ENCODE measurements around the gene SARNP. TPM values are rescaled to one million over a fixed set of nuclear protein-coding genes. Genes with fewer than 3 reads are reported as not detected.
"Not testable (repeated sequence)": the region's sequence is repeated elsewhere in the genome, so short reads cannot be mapped to it uniquely, and the experiment has no call there.

SARNP gene
- polyA plus RNA-seq, 10 donors = 62.5 to 85.4 (median 74.6) TPM

DNA sequence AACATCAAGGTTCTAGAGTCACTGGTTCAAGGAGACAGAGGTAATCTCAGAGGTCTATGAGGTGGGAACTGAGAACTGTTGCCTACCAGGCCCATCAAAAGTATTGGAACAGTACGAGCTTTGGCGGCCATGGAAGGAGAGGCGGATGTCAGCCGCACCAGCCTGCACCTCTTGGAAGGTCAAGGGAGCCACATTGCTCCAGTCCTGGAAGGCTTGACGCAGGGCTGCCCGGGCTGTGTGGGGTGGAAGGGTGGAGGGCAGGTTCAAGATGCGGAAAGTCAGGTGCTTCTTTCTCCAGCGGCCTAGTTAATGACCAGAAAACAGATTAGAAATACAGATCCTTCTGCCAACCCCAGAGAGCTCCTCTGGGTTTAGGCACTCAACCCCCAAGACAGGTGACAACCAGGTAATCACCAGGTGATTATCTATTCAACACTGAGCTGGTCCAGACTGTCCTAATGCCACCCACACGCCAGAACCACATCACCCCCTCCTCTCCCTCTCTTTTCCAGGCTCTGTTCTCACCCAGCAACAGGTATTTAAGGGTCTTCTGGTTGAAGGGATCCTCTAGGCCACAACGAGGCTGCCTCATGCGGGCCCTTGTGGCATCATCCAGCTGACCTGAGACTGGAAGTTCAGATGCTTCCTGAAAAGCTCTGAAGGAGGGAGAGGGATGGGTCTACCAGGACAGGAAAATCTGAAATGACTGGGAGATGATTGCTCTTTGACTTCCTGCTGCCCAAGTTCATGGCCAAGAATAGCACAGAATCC lies 23.2 kb upstream of the SARNP start:
- no peak for DNase-seq

DNA sequence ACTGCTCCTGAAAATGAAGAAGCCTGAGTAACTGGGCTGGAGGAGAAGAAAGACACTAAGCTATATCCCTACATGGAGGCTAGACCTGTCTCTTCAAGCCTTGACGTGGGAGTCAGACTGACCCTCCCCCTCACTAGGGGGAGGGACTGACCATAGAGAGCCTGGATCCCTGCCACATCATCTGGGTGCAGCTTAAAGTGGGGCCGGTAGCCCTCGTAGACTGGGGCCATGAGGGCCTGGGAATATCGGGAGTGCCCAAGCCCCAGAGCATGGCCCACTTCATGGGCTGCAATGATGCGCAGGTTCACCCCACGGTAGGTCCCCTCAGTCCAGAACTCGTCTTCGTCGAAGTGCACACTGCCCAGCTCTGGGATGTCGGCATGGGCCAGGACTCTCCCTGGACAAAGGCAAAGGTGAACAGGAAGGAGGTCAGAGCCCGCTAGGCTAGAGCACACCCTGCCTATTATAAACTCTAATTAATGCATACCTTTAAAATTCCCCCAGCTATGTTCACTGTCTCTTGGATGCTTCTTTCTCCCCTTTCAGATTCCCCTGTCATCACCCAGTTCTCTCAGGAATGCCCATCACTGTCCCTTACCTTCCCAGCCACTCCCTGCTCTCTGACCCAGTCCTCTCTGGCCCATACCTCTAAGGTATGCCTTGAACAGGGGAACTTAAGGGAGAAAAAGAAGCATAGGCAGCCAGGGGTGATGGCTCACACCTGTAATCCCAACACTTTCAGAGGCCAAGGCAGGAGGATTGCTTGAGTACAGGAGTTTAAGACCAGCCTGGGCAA lies 22.0 kb upstream of the SARNP start:
- no peak for DNase-seq

DNA sequence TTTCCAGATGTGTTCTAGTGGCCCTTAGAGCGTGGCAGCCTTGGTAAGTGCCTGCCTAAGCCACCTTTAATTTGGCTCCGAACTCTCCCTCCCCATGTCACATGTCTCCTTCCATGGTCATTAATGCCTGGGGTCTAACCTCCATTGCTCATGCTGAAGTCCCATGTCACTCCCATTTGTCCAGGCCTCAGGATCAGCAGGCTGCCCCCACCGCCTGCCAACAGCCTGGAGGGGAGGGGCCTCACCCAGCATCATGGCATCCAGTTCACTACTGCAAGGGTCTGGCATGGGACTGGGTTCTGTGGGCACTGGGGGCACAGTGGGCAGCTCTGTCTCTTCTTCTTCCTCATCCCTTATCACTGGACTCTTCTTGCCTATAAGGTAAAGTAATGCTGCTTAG lies 20.8 kb upstream of the SARNP start:
- no peak for DNase-seq

DNA sequence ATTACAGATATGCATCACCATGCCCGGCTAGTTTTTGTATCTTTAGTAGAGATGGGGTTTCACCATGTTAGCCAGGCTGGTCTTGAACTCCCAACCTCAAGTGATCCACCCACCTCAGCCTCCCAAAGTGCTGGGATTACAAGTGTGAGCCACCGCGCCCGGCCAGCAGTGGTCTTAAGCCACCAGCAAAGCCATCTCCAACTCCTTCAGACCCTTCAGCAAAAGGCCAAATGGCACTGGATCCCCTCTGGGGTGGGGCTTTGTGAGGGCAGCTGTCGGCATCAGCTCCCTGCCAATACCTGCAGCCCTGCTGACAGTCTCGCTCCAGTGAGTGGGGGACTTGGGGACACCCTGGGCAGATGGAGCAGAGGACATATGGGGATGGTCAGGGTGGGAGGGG lies 16.9 kb upstream of the SARNP start:
- not testable (repeated sequence) for DNase-seq

DNA sequence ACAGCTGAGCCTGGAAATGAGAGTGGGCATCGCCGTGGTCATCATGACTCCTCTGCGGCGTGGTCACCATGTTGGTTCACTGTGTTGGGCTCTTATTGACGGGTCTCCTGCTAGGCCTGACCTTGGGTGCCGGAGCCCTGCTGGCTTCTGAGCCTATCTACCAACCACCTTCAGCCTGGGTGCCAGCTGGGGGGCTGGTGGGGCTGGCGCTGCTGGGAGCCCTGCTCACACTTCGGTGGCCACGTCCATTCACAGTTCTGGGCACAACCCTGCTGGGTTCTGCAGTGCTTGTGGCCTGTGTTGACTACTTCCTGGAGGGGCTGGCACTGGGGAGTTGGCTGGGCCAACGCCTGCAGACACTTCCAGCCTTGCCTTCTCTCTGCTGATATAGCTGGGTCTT lies 15.5 kb upstream of the SARNP start:
- DNase-seq = no peak

DNA sequence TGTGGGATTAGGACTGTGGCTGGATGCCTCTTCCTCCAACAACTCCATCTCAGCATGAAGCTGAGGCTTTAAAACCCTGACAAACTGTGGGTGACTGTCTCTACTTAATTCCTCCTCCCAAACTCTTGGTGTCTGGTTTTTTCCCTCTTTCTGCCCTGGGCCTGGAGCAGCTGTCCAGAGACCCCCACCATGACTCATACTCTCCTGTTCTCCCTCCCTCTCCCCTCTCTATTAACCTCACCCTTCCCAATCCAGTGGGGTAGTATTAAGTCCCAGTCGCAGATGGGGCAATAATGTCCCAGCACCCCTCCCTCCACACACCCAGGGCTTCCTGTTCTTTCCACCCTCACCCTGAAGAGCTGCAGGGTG lies 13.9 kb upstream of the SARNP start:
- DNase-seq = peak in 1 of 3 donors; percentile 71

DNA sequence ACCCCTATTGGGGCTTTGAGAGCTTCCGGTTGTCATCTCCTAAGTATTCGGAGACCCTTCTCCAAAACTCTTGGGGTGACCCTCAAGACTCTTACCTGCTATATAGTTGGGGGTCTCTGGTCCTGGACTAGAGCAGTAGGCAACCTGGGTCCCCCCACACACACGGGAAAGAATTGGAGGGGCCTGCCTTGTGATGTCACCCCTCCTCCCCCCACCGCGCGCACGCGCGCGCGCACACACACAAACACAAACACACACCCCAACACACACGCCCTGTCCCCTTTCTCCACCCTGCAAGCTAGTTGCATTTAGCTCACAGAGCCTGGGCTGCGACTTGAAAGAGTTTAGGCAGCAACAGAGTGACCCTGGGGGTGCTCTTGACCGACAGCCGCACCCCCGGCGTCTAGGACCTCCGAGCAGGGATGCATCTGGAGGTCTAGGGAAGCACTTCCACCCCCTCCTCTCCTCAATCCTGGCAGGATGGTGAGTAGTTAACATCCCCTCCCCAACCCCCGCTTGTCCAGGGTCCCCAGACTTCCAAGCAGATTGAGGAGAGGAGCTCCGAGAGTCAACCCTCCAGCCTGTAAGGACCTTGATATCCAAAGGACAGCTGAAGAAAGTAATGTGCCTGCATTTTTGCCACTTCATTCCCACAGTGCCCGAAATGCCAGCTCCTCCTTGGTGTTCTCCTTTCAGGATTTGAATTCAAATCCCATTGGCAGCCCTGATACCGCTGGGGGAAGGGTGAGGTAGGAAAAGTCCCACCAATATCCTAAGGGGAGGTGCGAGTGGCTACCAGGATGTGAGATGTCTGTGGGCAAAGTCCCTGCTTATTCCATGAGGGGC lies 13.3 kb upstream of the SARNP start:
- peak; percentile 77 to 97 (median 95) for DNase-seq

DNA sequence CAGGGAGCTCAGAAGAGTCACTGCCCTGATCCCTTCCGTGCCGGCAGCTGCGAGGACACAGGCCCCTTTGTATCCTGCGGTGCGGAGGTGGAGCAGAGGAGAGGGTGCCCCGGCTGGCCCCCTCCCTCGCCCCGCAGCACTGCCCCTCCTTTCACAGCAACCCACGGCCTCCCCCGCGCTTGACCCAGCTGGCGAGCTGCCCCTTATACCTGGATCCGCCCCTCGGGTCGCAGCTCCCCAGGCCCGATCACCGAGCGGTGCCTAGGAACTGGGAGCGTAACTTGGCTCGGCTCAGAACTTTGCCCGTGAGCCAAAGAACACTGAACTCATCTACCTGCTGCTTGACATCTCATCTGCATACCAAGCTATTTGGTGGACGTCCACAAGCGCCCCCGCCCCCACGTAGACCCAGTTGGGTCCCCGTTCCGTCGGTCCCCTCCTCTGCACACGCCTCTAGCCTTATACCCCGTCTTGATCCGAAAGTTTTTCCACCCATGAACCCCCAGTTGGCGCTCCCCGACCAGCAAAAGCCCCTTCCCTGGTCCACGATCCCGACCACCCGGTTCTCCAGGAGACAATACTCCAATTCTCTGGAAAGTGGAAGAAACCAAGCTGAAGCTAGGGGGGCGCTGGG lies 12.6 kb upstream of the SARNP start:
- no peak for DNase-seq

DNA sequence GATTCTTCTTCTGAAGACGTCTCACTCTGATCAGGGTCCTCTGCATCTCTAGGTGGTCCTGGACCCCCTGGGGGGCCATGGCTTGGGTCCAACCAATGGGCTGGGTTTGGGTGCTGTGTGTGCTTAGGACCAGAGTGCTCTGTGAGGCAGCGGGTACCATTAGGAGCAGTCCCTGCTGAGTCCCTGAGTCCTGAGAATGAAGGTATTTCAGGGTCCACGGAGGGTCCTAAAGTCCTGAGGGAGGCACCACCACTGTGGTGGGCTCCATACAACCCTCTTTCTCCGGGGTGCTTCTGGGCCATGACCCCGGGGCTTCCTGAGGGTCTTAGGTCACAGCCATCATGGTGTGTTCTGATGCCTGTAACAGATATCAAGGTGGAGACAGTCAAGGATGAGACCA lies 10.8 kb upstream of the SARNP start:
- no peak for DNase-seq

DNA sequence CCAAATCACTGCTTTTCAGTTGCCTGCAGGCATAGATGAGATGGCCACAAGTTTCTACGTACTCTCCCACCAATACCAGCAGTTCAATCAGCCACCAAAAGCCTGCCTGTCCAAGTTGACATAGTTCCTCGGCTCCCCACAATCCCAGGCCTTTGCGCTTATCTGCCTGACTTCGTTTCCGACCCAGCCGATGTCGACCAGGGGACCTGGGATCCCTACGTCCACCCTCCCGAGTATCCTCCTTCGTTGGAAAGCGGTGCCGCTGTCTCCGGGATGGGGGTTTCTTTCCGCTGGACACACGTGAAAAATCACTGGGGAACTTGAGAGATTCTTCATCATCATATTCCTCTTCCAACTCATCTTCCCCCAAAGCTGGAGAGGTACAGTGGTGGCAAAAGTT lies 10.3 kb upstream of the SARNP start:
- DNase-seq = no peak

DNA sequence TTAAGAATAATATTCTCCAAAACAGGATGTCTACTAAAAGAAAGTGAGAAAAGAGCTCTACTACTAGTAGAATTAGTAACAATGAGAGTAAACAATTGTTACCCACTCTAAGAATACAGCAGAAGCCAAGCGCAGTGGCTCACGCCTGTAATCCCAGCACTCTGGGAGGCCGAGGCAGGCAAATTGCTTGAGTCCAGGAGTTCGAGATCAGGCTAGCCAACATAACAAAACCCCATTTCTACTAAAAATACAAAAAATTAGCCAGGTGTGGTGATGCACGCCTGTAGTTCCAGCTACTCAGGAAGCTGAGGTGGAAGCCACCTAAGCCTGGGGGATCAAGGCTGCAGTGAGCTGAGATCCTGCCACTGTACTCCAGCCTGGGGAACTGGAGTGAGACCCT lies 7.2 kb upstream of the SARNP start:
- DNase-seq = no peak

DNA sequence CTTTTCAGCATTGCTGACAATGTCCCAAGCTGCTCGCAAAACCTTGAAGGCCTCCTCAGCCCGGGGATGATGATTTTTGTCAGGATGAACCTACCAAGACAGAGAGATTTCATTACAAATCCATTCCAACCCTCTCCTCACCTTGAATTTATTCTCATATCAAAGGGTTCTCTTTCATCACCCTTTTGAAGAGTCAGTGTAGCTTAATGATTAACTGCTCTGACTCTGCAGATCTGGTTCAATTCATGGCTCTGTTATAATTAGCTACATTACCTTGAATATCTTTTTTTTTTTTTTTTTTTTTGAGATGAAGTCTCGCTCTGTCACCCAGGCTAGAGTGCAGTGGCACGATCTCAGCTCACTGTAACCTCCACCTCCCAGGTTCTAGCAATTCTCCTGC lies 5.9 kb upstream of the SARNP start:
- no peak for DNase-seq

DNA sequence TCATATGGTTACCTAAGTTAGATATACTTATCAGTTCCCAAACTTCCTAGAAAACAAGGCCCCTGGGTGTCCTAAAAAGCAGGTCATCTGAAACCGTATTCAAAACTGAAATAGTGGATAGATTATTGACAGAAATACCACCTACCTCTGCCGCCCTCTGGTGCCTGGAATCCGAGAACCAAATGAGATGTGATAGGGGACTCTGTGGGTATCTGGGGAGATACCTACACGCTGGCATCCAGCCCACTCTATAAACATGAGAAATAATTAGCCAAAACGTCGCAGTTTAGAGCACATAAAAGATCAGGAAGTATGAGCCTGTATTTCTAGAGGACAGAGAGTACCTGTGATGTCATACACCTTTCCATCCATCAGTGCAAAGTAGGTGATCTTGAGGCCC lies 4.7 kb upstream of the SARNP start:
- DNase-seq = no peak

DNA sequence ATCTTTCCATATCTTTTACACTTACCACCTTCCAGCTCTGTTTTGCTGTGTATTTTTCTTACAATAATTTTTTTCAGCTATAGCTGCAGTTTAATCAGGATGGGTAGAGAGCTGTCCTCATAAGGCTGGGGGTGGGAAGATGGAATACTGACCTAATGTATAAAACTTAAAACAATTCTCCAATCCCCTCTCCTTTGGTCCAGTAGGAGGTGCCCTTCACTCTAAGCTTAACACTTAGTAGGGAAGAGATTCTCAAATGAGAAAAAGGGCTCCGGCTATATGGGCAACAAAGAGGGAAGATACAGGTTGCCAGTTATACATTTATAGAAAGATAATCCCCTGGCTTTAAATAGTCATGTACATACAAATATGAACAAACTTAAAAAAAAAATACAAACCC lies 3.2 kb upstream of the SARNP start:
- DNase-seq = no peak

DNA sequence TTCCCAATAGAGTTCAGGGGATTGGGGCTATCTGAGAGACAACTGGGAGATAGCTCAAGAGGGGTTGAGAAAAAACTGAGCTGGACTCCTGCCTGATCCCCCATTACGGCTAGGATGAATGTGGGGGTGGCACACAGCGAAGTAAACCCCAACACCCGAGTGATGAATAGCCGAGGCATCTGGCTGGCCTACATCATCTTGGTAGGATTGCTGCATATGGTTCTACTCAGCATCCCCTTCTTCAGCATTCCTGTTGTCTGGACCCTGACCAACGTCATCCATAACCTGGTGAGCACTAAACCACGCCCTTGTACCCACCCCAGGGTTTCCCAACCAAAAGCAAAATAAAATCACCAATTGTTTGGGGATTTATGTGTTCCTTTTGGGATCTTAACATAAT lies 1.4 kb upstream of the SARNP start:
- no peak for DNase-seq

DNA sequence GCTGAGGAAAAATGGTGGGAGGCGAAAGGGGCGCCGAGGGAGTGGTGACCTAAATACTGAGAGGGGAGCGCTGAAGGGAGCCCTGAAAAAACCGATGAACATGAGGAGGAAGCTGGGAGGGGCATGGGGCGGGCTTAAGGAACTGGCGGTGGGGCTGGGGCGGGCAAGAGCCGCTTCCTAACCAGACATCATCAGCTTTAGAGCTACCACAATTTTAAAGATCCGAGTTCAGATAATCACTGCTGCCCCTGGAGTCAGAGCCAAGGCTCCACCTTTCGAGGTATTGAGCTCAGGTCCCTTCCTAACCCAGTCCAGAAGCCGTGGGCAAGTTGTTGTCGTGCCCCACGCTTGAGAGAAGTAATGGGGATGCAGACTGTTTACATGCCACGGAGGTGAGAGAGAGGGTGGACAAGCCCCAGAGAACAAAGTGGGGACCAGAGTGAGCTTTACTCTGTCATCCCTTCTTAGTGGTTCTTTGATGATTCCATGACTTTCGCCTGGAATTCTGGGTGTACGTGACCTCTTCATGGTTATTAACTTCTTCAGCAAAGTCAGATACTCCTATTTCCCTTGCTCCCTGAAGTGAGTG lies 710 bp upstream of the SARNP start:
- no peak for DNase-seq

DNA sequence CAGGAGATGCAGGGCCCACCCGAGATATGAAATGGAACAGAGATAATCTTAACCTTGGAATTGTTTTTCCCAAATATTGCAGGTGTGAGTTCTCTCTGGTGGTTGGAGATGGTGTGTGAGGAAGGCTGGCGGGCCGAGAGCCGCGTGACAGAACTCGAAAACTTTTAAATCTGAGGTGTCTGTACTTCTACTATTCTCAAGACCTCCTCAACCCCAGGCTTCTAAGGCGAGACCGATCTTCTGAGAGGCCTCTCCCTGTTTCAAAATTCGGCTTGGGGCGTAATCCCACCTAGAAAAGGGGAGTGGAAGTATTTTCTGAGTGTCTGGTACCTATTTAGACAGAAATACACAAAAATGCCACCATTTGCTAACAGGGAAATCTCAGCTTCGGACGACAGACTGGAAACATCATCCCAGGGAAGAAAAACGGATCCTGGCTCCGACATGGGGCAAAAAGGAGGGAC lies 611 bp downstream of the SARNP start:
- DNase-seq = peak in 2 of 3 donors; percentile 11 to 81

DNA sequence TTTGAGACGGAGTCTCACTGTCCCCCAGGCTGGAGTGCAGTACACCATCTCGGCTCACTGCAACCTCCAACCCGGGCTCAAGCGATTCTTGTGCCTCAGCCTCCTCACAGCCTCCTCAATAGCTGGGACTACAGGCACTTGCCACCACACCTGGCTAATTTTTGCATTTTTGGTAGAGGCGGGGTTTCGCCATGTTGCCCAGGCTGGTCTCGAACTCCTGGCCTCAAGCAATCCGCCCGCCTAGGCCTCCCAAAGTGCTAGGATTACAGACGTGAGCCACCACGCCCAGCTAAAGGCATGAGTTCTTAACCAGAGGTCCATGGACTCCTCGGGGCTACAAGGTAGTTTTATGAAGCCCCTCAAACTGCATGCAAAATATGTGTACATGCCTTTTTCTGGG lies 2.1 kb downstream of the SARNP start:
- no peak for DNase-seq

DNA sequence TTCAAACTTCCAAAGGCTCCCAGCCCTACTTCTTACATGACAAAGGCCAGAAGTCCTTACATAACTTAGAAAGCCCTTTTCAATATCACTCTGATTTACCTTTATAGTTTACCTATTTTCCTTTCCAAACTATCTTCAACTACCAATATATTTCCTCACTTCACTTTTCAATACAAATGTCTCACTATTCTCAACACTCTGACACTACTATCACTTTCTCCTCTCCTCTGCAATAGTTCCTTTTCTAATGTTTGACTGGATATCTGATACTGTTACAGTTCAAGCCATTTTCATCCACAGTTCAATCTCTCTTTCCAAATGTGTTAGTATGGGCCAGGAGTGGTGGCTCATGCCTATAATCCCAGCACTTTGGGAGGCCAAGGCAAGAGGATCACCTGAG lies 3.3 kb downstream of the SARNP start:
- DNase-seq = no peak

DNA sequence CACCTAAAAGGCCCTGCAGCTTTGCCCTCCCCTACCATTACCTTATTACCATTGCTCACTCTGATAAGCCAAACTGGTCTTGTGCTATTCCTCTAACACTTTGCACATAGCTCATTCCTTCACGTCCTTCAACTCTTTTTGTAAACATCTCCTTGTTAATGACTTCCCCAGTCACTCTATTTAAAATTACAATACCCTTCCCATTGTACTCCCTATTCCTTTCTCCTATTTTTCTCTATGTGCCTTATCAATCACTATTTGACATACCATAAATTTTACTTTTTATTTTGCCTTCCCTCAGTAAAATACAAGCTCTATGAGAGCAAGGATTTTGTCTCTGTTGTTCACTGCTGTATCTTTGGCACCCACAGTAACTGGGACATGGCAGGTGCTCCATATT lies 5.4 kb downstream of the SARNP start:
- no peak for DNase-seq

DNA sequence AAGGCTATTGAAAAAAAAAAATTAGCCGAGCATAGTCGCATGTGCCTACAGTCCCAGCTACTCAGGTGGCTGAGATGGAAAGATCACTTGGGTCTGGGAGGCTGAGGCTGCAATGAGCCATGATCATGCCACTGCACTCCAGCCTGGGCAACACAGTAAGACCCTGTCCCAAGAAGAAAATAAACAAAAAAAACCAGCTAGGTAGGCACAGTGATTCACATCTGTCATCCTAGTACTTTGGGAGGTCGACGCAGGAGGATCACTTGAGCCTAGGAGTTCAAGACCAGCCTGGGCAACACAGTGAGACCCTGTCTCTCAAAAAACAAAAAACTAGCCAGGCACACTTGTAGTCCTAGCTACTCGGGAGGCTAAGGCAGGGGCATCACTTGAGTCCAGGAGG lies 8.2 kb downstream of the SARNP start:
- no peak for DNase-seq

DNA sequence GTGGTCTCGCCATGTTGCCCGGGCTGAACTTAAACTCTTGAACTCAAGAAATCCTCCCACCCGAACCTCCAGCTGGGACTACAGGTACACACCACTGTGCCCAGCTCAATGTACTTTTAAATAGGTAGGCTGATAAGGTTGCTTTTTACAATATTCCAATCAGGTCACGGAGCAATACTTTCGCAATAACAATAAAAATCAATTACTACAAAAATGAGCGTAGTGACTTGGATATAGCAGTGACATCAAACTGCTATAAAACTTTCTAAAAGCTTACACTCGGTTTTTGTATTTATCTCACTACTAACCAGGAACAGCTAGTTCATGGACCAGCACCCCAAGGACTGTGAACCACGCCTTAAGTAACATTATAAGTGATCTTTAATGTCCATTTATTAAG lies 10.5 kb downstream of the SARNP start:
- no peak for DNase-seq
